Kidney glomerular epithelial cell (primary cell): Measurements from ENCODE around the gene KIF14.

ENCODE experiments used
- DNase-seq: peaks from one replicate; lab custom pipeline; 2025; lab: John Stamatoyannopoulos, UW

Gene KIF14, protein sequence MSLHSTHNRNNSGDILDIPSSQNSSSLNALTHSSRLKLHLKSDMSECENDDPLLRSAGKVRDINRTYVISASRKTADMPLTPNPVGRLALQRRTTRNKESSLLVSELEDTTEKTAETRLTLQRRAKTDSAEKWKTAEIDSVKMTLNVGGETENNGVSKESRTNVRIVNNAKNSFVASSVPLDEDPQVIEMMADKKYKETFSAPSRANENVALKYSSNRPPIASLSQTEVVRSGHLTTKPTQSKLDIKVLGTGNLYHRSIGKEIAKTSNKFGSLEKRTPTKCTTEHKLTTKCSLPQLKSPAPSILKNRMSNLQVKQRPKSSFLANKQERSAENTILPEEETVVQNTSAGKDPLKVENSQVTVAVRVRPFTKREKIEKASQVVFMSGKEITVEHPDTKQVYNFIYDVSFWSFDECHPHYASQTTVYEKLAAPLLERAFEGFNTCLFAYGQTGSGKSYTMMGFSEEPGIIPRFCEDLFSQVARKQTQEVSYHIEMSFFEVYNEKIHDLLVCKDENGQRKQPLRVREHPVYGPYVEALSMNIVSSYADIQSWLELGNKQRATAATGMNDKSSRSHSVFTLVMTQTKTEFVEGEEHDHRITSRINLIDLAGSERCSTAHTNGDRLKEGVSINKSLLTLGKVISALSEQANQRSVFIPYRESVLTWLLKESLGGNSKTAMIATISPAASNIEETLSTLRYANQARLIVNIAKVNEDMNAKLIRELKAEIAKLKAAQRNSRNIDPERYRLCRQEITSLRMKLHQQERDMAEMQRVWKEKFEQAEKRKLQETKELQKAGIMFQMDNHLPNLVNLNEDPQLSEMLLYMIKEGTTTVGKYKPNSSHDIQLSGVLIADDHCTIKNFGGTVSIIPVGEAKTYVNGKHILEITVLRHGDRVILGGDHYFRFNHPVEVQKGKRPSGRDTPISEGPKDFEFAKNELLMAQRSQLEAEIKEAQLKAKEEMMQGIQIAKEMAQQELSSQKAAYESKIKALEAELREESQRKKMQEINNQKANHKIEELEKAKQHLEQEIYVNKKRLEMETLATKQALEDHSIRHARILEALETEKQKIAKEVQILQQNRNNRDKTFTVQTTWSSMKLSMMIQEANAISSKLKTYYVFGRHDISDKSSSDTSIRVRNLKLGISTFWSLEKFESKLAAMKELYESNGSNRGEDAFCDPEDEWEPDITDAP (N-terminal part only)

GRCh38 chr1:200620273-200621131, at the start of gene KIF14:
KIF14 (minus strand) TSS chr1:200620751; CDS start chr1:200618723, 2,028 bp downstream.
- DNase-seq, result peak; percentile 88

GRCh38 chr1:200669314-200670241, 49.0 kb upstream of the KIF14 start, which contains the start of gene DDX59:
DDX59 (minus strand) TSS chr1:200669907; CDS start chr1:200666740, 3,167 bp downstream.
- DNase-seq, result peak; percentile 91

DNA sequence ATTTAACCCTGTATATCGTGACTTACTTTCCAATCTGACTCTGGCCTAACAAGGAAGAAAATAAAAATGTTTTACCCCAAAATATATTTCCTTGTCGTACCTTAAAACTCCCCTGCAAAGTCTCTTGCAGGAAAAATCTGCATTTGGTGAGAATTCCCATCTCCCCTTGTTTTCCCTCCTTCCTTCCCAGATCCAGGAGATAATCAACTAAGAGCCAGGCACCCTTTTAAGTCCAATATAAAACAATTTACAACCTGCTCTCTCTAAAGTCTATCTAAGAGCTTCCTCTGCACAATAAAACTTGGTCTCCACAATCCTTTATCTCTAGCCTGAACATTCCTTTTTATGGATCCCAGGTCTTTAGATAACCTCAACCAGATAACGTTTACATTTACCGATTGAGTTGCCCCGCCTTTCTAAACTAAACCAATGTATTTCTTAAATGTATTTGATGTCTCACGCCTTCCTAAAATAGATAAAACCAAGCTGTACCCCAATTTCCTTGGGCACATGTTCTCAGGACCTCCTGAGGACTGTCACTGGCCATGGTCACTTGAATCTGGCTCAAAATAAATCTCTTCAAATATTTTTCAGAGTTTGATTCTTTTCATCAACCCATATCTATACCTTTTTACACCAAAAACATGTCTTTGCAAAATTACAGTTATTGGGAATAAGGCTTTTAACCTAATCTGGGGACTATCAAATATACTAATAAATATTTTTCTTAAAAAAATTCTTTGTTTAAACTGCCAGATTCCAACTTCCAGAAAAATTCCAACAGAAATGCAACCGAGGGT, 48.2 kb upstream of the KIF14 start:
- DNase-seq, result no peak

- DNase-seq, result no peak
Measured at GRCh38 chr1:200666309-200666708, 45.8 kb upstream of the KIF14 start.

DNA sequence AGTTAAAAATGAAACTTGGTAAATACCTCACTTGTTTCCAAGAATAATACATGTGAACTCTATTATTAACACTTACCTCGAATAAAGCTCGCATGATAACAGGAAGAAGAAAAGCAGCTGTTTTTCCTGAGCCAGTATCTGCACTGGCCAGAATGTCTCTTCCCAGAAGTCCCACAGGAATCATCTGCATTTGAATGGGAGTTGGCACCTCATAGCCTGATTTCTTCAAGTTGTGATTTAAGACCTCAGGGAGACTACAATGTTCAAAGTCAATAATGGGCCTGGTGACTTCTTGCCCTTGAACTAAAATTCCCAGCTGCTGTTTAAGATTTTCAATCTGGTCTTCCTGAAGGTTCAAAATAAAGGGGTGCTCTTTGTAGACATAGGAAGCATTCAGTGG, 45.3 kb upstream of the KIF14 start:
- no peak for DNase-seq

GRCh38 chr1:200660719-200661118, 40.2 kb upstream of the KIF14 start:
- no peak for DNase-seq

DNA sequence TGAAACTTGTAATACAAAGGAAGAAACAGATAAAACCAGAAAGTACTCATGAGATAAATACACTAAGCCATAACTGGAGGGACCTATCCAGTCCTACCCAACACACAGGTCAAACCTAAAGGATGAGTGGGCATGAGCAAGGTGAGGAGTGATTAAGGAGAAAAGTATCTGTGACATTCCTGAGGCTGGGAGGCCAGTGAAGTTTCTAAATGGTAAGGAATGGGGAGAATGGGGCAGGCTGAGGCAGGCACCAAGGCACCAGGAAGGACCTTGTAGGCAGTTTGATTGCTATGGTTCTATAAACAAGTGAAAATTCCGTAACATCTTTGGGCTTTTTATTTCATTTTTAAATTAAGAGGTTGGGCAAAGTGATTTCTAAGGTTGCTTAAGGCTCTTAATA, 38.7 kb upstream of the KIF14 start:
- DNase-seq, result peak; percentile 94

GRCh38 chr1:200658037-200658818, 37.7 kb upstream of the KIF14 start:
- no peak for DNase-seq

DNA sequence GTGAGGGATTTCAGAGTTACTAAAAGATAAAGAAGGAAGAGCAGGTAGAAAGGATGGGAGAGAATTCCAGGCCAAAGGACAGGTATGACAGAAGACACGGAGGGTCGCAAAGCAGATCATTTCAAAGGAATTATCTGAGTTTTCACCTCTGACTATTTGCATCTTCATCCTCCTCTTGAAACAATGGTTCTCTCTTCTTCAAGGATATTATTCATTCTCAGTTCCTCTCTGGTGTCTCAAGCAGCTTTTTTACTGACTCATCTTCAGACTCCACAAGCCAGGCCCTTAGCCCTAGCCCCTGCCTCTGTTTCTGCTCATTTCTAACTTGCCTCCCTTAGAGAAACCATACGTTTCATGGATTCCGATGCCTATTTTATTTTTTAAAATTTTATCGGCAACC, 34.1 kb upstream of the KIF14 start:
- no peak for DNase-seq

DNA sequence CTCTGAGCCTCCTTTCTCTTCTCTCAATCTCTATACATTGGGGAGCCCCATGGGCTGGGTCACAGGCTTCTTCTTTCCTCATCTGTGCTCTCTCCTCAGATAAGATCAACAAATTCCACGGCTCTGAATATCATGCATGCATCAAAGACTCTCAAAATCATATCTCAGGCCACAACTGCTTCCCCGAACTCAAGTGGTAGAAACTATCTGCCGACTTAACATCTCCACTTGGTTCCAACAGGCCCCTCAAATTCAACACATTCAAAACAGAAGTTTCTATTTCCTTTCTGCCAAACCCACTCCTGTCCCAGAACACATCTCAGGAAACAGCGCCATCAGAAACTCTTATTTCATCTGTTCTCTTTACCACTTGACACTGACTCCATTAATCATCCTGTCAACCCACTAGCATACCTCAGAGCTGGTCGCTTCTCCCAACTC, 32.5 kb upstream of the KIF14 start:
- DNase-seq, result no peak

- DNase-seq, result no peak
Measured at GRCh38 chr1:200652378-200652777, 31.8 kb upstream of the KIF14 start.

DNA sequence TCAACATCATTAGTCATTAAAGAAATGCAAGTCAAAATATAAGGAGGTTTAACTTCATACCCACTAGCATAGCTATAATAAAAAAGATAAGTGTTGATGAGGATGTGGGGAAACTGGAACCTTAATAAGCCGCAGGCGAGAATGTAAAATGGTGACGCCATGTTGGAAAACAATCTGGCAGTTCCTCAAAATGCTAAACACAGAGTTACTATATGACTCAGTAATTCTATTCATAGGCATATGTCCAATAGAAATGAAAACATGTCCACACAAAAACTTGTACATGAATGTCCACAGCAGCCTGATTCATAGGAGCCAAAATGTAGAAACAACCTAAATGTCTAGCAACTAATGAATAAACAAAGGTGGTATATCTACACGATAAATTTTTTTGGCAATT, 26.0 kb upstream of the KIF14 start:
- DNase-seq, result no peak

- no peak for DNase-seq
Measured at GRCh38 chr1:200644021-200644420, 23.5 kb upstream of the KIF14 start.

DNA sequence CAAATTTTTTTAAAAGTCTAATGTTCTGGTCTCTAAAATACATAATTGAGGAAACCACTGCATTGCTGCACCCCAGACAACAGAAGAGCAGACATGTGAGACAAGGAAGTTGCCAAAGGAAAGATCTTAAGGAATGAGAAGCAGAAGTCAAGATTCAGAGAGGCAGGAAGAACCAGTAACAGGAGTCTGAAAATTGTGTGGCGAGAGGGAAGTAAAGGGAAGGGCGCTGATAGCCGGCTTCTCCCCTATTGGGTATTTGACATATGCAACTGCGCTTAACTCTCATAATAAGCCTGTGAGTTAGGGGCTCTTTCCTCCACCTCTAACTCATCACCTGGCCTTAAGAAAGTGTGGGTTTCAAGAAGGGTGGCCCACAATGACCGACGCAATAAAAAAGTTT, 21.9 kb upstream of the KIF14 start:
- DNase-seq, result no peak

GRCh38 chr1:200640963-200641401, 20.4 kb upstream of the KIF14 start:
- DNase-seq, result no peak

GRCh38 chr1:200640373-200640962, 19.9 kb upstream of the KIF14 start:
- DNase-seq, result no peak

DNA sequence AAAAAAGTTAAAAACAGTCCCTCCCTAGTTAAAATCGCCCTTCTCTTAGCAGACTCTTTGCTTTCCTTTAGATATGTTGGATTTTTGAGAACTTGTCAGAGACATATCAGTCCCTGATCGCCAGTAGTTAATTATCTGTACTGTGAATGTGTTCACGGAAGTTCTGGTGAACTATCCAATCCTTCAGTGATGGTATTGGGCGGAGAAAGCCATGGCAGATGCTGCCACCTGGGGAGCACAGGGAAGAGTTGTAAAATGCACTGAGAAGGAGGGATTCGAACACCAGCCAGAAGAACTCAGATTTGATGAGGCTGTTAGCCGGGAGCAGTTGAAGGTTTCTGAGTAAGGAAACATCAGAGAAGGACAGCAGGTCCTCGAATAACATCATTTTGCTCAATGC, 17.5 kb upstream of the KIF14 start:
- DNase-seq, result no peak

DNA sequence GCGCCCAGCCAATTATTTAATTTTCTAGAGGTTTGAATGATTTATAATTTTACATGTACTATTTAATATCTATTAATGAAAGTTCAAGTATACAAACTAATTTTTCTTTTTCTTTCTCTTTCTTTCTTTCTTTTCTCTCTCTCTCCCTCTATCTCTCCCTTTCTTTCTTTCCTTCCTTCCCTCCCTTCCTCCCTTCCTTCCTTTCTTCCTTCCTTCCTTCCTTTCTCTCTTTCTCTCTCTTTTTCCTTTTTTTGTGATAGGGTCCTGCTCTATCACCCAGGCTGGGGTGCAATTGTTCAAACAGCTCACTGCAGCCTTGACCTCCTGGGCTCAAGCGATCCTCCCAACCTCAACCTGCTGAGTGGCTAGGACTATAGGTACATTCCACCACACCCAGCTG, 16.1 kb upstream of the KIF14 start:
- no peak for DNase-seq
